ENCODE data around the gene ARAP3. TPM values are rescaled to one million over a fixed set of nuclear protein-coding genes. Genes with fewer than 3 reads are reported as not detected.
"Not testable (repeated sequence)": the region's sequence is repeated elsewhere in the genome, so short reads cannot be mapped to it uniquely, and the experiment has no call there.

The ARAP3 gene, protein sequence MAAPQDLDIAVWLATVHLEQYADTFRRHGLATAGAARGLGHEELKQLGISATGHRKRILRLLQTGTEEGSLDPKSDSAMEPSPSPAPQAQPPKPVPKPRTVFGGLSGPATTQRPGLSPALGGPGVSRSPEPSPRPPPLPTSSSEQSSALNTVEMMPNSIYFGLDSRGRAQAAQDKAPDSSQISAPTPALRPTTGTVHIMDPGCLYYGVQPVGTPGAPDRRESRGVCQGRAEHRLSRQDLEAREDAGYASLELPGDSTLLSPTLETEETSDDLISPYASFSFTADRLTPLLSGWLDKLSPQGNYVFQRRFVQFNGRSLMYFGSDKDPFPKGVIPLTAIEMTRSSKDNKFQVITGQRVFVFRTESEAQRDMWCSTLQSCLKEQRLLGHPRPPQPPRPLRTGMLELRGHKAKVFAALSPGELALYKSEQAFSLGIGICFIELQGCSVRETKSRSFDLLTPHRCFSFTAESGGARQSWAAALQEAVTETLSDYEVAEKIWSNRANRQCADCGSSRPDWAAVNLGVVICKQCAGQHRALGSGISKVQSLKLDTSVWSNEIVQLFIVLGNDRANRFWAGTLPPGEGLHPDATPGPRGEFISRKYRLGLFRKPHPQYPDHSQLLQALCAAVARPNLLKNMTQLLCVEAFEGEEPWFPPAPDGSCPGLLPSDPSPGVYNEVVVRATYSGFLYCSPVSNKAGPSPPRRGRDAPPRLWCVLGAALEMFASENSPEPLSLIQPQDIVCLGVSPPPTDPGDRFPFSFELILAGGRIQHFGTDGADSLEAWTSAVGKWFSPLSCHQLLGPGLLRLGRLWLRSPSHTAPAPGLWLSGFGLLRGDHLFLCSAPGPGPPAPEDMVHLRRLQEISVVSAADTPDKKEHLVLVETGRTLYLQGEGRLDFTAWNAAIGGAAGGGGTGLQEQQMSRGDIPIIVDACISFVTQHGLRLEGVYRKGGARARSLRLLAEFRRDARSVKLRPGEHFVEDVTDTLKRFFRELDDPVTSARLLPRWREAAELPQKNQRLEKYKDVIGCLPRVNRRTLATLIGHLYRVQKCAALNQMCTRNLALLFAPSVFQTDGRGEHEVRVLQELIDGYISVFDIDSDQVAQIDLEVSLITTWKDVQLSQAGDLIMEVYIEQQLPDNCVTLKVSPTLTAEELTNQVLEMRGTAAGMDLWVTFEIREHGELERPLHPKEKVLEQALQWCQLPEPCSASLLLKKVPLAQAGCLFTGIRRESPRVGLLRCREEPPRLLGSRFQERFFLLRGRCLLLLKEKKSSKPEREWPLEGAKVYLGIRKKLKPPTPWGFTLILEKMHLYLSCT (N-terminal part only)
- total RNA-seq (1 to 10 TPM; 1.2 to 4.9 (median 1.8) TPM), polyA plus RNA-seq (10 to 100 TPM in 1 of 2 donors, 1 to 10 TPM in 1; 6.2 to 11.9 TPM)

DNA sequence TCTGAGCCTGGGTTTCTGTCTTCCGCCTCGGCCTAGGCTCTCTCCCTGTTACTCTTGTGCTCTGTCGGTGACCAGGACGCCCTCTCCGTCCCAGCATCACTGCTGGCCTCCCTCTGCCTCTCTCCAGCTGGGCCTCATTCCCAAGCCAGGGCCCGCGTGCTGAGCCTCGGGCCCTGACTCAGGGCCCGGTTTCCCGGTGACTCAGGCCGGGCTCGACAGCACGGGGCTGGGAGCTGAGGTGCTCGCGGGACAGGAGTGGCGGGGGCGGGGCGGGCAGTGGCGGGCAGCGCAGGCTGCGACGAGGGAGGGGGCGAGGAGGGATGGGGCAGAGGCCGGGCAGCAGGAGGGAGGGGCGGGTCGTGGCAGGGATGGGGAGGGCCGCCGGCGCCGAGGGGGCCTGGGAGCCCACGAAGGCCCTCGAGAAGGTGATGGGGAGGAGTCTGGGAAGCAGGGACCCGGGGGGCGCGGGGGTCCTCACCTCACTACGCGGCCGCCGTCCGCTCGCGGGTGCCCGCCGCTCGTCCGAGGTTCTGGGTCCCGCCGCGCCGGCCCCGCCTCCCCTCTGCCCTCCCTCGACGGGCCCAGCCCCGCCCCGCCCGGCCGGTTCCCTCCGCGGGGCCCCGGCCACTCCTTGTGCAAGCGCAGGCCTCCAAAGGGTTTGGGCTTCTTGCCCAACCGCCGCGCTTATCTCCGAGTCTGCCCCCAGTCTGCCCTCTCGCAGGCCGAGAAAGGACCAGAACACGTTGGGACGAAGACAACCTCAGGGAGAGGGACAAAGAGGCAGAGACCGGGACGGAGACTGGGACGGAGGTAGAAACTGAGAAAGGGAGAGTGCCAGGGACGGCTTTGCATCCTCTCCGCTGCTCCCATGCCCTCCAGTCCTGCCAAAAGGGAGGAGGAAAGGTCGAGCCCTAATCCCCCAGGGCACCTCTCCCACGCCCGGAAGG lies at the start of gene ARAP3:
Gene ARAP3 (minus strand): TSS at position 536 of the 947 bp plus-strand sequence. CDS start 1,744 bp downstream, outside the sequence.
- WGBS, 2 donors: 10 to 14% methylated on average over 45 to 77 of the region's 77 CpGs
- peak within 1 kb of the TSS in 2 of 4 donors; percentile 57 to 68 for H3K27ac ChIP-seq
- DNase-seq (peak; percentile 64 to 85 (median 76)), ATAC-seq (peak; percentile 88 to 94 (median 92)), FAIRE-seq (no peak)
- no peaks in the 10 kb centered on the region for H3K9me3 ChIP-seq
- H3K27me3 ChIP-seq: no peaks in the 10 kb centered on the region
- H3K4me1 ChIP-seq: no peaks in the 10 kb centered on the region
- peak within 1 kb of the TSS in 2 of 4 donors; percentile 46 to 54 for H3K4me3 ChIP-seq
- TF ChIP-seq, protein P1, sequence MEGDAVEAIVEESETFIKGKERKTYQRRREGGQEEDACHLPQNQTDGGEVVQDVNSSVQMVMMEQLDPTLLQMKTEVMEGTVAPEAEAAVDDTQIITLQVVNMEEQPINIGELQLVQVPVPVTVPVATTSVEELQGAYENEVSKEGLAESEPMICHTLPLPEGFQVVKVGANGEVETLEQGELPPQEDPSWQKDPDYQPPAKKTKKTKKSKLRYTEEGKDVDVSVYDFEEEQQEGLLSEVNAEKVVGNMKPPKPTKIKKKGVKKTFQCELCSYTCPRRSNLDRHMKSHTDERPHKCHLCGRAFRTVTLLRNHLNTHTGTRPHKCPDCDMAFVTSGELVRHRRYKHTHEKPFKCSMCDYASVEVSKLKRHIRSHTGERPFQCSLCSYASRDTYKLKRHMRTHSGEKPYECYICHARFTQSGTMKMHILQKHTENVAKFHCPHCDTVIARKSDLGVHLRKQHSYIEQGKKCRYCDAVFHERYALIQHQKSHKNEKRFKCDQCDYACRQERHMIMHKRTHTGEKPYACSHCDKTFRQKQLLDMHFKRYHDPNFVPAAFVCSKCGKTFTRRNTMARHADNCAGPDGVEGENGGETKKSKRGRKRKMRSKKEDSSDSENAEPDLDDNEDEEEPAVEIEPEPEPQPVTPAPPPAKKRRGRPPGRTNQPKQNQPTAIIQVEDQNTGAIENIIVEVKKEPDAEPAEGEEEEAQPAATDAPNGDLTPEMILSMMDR (IDR thresholded peaks at IDR 0.05): no peak
- intact Hi-C loops (cut with DNase I): no loop called here
- no peaks in the 10 kb centered on the region for H3K36me3 ChIP-seq

DNA sequence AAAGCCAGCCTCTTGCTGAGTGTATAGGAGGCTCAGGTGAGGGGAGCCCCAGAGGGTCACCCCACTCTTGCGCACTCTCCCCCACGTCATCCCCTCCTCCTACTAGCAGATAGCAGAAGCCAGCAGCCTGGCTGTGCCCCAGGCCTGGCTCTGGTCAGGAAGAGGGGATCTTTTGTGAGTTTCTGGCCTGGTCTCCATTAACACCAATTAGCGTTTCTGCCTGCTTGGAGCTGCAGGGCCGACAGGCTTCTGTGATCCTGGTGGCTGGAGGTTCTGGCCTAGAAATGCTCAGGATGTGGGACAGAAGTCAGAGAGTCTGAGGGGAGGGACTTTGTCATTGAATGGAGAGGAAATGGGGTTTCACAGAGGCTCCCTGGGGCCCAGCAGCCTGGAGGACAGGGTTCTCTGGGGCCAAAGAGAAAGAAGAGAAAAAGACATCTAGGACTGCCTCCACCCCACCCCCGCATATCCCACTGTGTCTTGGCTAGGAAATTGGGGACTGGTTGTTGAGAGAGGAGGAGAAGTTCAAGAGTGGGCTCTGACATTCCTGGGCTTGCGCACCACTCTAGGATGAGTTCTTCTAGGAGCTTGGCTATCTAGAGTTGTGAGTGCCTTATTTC lies 47.5 kb upstream of the ARAP3 start:
- Histone ChIP-seq H3K4me1 (no peaks in the 10 kb centered on the region), H3K27me3 (no peaks in the 10 kb centered on the region), H3K9me3 (no peaks in the 10 kb centered on the region), H3K4me3 (no peak overlapping the region), H3K36me3 (no peaks in the 10 kb centered on the region), H3K27ac (no peak overlapping the region)
- FAIRE-seq (no peak), DNase-seq (no peak), ATAC-seq (no peak)
- intact Hi-C loops (cut with DNase I): no loop called here
- 69 to 70% methylated on average over 6 of the region's 6 CpGs for WGBS, 2 donors
- TF ChIP-seq, protein P1 (IDR thresholded peaks at IDR 0.05): no peak

DNA sequence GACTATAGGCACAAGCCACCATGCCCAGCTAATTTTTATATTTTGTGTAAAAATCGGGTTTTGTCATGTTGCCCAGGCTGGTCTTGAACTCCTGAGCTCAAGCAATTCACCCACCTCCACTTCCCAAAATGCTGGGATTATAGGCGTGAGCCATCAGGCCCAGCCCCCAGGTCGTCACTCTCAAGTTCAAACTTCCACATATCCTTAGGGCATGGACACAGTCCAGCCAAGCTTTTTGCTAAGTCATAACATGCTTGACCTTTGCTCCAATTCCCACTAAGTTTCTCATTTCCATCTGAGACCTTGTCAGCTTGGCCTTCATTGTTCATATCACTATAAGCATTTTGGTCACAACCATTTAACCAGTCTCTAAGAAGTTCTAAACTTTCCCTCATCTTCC lies 43.9 kb upstream of the ARAP3 start:
- H3K27me3 ChIP-seq: no peaks in the 10 kb centered on the region
- DNase-seq (peak in 1 of 6 donors; percentile 29), FAIRE-seq (no peak), ATAC-seq (peak in 1 of 4 donors; percentile 73)
- H3K36me3 ChIP-seq: no peaks in the 10 kb centered on the region
- H3K4me3 ChIP-seq: no peak overlapping the region
- no peaks in the 10 kb centered on the region for H3K9me3 ChIP-seq
- intact Hi-C loops (cut with DNase I): no loop called here
- WGBS, 2 donors: 44 to 58% methylated on average over 3 of the region's 3 CpGs
- no peaks in the 10 kb centered on the region for H3K4me1 ChIP-seq
- TF ChIP-seq, protein P1 (IDR thresholded peaks at IDR 0.05): no peak
- H3K27ac ChIP-seq: no peak overlapping the region

DNA sequence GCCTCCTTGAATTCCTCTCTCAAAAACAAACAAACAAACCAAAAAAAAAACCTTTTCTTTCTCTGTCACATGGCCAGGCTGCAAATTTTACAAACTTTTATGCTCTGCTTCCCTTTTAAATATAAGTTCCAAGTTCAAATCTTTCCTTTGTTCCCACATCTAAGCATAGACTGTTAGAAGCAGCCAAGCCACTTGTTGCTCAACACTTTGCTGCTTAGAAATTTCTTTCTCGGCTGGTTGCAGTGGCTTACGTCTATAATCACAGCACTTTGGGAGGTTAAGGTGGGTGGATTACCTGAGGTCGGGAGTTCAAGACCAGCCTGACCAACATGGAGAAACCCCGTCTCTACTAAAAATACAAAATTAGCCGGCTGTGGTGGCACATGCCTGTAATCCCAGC lies 43.1 kb upstream of the ARAP3 start:
- 82 to 86% methylated on average over 5 of the region's 5 CpGs for WGBS, 2 donors
- H3K36me3 ChIP-seq; H3K9me3 ChIP-seq; DNase-seq; H3K27me3 ChIP-seq; H3K4me3 ChIP-seq; H3K27ac ChIP-seq; H3K4me1 ChIP-seq; ATAC-seq; FAIRE-seq; intact Hi-C loops (cut with DNase I): not testable (repeated sequence)
